GM21526 (cell line): ENCODE measurements around the gene FHOD1.

Experiments
- ATAC-seq: cut with Tn5 transposase; IDR thresholded peaks from one replicate; pipeline ENCODE4 v1.9.1; 2021; ENCODE audit warnings: moderate library complexity; ENCODE audit not compliant: unreplicated experiment, low FRiP score

Gene FHOD1

DNA sequence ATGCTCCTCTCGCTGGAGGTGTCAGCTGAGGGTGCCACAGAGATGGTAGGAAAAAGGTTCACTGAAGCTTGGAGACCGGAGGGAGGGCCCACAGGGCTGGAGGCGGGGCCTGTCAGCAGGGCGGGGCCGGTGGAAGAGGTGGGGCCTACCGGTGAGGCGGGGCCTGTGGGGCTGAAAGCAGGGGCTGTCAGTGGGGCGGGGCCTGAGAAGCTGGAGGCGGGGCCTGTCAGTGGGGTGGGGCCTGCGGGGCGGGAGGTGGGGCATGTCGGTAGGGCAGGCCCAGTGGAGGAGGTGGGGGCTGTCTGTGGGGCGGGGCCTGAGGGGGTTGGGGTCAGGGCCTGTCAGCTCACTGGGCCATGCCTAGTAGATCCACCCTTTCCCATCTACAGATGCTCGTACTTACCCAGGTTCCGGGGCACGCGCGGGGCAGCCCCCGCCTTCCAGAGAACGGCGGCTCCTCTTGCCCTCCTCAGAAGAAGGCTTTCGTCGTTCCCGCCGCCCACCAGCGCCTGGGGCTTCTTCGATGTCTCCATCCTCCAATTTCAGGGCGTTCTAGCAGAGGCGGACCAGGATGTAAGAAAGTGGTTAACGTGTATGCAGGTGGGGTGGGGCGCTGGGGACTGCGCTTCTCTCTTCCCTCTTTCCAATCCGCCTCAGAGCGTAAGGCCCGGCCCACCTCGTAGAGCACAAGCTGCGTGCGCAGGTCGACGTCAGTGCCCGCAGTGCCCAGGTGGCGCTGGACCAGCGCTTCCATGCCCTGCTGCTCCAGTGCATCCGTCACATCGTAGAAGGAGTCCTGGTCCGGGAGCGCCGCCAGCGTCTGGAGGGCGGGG is 10.5 kb downstream of the FHOD1 start:
- no peak for ATAC-seq

GRCh38 chr16:67235816-67236562 is 11.3 kb downstream of the FHOD1 start:
- no peak for ATAC-seq

GRCh38 chr16:67234180-67234597 is 13.1 kb downstream of the FHOD1 start:
- no peak for ATAC-seq

DNA sequence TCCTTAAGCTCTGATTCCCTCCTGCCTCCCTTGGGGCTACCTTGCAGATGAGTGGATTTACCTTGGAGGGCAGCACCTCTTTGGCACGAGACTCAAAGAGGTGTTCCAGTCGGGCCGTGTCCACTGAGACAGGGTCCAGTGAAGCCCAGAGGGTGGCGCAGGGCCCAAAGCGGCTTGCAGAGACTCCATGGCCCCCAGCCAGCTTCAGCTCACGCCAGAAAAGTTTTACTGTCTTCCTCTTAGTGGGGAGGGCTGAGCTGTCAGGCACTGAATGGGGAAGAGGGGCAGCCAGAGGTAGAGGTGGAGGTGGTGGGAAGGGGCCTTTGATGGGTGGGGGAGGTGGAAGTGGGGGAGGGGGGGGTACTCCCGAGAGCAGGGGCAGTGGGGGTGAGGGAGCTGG is 13.7 kb downstream of the FHOD1 start:
- no peak for ATAC-seq

- no peak for ATAC-seq
These were observed 16.2 kb downstream of the FHOD1 start for GRCh38 chr16:67230809-67231660.

- ATAC-seq, result no peak
These were observed 17.1 kb downstream of the FHOD1 start for GRCh38 chr16:67229906-67230808.

DNA sequence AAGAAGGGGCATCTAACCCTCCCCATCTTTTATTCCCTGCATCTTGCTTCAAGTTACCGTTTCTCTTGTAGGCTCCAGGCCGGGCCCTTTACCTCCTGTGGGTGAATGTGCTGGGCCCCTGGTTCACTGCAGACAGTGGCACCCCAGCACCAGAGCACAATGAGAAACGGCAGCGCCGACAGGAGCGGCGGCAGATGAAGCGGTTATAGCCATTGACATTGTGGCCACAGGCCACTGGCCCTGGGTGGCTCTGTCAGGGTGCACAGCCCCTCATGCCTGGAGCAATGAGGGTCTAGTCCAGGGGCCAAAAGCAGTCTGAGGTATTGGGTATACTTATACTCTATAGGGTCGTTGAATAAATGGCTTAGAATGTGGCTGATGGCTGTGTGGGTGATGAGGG is 18.4 kb downstream of the FHOD1 start:
- ATAC-seq, result no peak

DNA sequence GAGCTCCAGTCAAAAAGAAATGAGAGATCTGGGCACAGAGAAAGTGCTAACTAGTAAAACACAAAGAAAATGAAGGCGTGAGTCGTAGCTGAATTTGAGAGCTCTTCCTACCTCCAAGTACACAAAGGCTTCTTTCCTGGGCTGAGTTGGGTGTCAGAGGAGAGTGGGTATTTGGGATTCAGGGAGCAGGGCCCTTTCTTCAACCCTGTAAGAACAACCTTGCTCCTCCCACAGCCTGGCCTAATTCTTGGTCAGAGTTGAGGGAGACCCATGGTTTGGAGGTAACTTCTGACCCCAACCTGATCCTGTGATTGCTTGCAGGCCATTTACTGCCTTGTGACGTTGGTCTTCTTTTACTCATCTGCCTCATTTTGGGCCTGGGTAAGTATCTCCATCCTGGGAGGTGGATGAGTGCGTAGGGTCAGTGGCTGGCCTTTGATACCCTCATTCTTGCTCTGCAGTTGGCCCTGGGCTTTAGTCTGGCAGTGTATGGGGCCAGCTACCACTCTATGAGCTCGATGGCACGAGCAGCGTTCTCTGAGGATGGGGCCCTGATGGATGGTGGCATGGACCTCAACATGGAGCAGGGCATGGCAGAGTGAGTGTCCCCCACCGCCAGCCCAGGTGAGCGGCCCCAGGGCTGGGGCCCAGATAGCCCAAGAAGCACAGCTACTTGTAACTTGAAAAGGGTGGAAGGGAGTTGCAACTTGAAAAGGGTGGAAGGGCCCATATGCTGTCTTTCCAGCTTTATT is 19.1 kb downstream of the FHOD1 start:
- ATAC-seq, result no peak

GRCh38 chr16:67227567-67227921 is 19.7 kb downstream of the FHOD1 start:
- ATAC-seq, result no peak

DNA sequence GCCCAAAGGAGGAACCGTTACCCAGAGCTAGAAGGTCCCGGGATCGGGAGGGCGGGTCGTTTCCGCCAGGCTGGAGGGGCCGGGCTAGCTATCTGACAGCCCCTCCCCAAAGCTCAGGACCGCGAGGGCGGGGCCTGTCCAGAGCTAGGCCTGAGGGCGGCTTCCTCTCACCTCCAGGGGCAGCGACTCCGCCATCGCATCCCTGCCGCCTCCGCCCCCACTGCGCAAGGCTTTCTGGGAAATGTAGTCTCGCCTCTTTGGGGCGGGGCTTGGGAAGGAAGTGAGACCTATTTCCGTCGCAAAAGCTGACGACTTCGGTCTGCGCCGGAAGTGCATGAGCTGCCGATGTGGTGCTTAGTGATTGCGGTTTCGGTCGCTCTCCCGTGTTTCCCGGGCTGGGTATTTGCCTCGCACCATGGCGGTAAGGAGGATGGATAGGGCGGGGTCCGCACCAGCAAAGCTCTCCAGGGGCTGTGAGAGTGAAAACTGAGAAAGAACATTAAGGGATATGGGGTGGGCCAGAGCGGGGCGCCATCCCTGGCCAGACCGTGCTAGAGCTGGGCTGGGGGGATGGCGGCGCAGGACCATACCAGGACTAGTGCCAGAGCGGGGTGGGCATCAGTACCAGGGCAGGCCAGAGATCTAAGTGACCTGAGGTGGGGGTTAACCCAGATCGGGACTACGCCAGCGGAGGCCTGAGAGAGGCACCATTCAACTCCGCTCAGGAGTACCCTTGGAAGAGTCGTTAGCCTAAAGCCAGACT is 20.3 kb downstream of the FHOD1 start, which contains the start of gene TMEM208:
TSS of gene TMEM208 (plus strand) at position 327 of the 763 bp plus-strand sequence. CDS start at position 416, 89 bp downstream.
- peak; percentile 85 for ATAC-seq

DNA sequence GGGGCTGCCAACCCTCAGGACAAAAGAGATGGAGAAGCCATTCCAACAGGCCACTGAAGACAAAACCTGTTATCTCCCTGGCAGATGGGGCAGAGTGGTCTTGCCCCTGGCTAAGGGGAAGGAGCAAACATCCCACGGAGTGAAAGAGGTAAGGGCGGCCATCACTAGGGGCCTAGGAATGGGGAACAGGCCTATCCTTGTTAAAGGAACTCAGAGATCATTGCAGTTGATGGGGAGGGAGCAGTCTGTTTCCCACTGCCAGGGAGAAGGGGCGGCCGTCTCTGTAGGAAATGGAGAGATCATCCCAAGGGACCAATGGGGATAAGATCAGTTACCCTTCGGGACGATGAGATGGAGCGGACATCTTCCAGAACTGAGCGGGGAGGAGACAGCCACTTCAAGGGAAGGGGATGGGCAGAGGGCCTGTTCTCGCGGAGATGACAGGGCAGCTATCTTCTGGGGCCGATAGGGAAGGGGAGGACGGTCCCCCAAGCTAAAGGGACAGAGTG is 20.9 kb downstream of the FHOD1 start:
- ATAC-seq, result no peak

DNA sequence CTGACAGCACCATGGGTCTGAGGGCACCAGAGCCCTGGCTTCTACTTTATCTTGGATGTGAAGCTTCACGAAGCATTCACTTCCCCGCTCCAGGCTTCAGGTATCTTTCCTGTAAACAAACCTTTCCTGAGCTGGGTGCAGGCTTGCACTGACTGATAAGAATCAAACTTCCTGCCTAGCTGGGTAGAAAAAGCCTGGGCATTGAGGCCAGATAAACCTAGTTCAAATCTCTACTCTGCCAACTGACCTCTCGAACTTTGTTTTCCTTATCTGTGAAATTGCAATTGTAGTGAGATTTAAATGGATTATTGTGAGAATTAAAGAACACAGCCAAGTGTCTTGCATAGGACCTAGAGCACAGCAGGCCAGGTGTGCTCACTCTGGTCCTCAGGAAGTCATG is 23.3 kb downstream of the FHOD1 start:
- ATAC-seq, result no peak

DNA sequence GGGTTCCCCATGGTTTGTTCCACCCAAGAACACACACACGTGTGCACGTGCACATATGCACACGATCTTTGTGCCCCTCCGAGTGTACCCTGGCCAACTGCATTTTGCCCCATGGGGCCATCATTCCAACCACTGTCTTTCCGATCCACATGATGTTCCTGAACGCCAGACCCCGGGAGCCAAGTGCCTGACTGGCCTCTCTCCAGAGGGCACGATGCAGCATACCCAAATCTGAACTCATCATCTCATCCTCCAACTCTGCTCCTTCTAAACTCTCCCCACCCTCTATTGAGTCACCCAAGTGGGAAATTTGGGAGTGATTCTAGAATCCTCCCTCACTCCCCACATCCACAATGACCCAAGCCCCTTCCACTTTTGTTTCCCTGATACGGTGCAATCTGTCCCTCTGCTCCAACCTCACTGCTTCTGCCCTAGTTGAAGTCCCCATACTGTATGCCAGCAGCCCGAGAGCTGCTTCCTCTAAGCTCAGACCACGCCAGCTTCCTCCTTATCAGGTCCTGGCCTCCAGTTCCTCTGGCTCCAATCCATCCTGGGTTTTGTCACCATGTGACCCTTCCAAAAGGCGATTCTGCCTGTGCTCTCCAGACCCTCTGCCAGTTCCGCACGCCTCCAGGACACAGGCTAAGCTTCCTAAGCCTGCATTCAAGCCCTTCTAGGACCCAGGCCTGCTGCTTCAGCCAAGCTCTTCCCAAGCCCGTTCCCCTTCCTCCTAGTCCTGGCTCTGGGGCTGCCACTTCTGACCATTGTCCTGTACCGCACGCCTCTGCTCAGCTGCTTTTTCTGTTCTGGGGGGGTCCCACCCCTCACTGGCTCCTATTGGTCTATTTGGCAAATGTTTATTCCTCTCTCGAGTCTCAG is 30.4 kb downstream of the FHOD1 start:
- no peak for ATAC-seq

DNA sequence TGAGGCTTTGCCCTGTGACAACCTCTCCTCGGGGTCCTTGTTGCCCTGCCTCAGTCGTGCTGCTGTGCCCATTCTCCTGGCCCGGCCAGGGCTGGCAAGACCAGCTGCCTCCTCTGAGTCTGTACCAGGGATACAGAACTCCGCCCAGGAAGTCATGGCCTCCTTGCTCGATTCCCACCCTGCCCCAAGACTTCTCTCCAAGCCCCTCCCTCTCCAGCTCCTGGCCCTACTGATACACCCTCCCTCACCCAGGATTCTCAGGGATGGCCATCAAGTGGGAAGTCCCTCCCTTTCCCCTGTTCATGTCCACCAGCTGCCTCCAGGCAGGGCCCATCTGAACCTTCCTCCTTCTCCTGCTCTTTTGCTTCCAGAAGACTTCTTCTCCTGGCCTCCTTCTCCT is 31.6 kb downstream of the FHOD1 start:
- ATAC-seq, result no peak

DNA sequence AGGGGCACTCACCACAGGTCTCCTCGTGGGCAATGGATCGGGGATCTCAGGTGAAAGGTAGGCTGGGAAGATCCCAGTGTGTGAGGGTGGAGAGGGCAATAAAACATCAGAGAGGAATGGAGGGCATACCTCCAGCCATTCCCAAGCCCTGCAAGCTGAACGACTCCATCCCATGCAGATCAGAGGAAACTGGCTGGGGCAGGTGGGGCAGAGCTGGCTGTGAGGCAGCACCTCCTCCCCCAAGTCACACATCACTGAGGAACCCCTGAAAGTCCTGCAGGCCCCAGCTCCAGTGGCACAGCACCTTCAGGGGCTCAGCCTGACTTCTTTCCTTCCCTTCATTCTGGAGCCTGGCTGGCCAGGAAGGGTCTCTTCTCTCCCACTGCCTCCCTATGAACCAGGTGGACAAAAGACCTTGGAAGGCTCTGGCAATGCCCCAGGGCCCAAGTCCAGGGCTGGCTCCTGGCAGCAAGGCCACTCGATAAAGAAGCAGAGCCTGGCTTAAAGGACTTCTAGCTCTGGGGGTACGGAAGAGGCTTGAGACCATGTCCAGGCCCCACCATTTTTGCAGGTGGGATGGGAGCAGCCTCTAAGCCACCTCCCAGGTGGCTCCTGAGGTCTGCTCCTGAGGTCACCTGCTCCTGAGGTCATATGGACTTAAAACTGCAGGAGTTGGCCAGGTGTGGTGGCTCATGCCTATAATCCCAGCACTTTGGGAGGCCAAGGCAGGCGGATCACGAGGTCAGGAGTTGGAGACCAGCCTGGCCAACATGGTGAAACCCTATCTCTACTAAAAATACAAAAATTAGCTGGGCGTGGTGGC is 33.9 kb downstream of the FHOD1 start:
- no peak for ATAC-seq

DNA sequence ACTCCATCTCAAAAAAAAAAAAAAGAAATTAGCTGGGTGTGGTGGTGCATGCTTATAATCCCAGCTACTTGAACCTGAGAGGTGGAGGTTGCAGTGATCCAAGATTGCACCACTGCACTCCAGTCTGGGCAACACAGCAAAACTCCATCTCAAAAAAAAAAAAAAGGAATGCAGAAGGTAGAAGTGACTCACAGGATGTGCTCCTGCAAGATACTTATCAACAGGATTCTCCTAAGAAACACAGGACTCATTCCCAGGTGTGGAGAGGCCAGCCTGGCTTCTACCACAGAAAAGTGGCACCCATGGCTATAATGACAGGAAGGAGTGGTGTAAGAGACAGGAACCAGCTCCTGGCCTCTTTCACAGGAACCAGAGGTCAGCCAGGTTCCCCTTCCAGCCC is 34.5 kb downstream of the FHOD1 start:
- ATAC-seq, result no peak

DNA sequence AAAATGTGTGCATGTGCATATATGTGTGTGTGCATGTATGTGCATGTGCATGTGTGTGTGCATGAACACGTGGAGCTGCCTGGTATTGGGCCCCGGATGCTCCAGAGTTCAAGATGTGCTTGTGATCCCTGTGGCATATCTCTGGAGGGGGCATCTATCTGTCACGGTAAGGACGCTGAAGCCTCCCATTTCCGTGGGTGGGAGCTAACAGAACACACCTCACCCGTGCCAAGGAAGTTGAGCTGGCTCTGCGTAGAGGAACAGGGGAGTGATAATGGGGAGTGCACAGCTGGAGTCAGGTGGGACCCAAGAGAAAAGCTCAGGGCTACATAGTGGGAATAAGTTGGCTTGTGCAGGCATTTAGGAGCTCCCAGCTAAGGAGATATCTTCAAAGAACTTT is 35.6 kb downstream of the FHOD1 start:
- no peak for ATAC-seq
